ENCODE data around the gene HES6. TPM values are rescaled to one million over a fixed set of nuclear protein-coding genes. Genes with fewer than 3 reads are reported as not detected.

The HES6 gene
- total and polyA plus RNA-seq, 2 of the 8 experiments (the other 6 are each of a cell fraction or from before 2014, with no cell fraction given): 32.6 to 36.3 TPM

GRCh38 chr2:238203094-238203972 lies 36.5 kb downstream of the HES6 start, which contains the start of gene ILKAP:
ILKAP (minus strand) TSS chr2:238203695; CDS start chr2:238203553, 142 bp downstream.
- H3K9ac ChIP-seq (replicated peaks in 1 of 4; ENCODE audit: extremely low read depth in 1 of 4, low read depth in 3 of 4, low read length in 3 of 4): peak within 1 kb of the TSS; percentile 67 to 93 (median 78); a peak in 6 of 7 replicates
- H3K27me3 ChIP-seq (replicated peaks in 1 of 4; ENCODE audit: control insufficient read depth in 3 of 4, extremely low read depth in 1 of 4, insufficient read depth in 3 of 4, low read length in 3 of 4): peaks cover 0 to 6% (median 2%) of the 10 kb centered on the region in 4 experiments; a peak in 2 of 7 replicates
- peak within 1 kb of the TSS; percentile 59; the same call in 1 of the 2 replicates for H3K27ac ChIP-seq (ENCODE audit: low read depth, low read length)
- peak within 1 kb of the TSS; percentile 65 to 94 (median 72) for H3K4me3 ChIP-seq (ENCODE audit: extremely low read depth in 1 of 4, insufficient read depth in 2 of 4, low read depth in 3 of 4, low read length in 4 of 4)
- FAIRE-seq (no peak), DNase-seq (ENCODE audit: low read depth in 1 of 2, low spot score in 2 of 2) (peak; percentile 23 to 88)
- no peak within 1 kb of the TSS for H3K4ac ChIP-seq (replicated peaks; ENCODE audit: insufficient read length, low read depth, low read length)
- H3K9me3 ChIP-seq (ENCODE audit: insufficient read depth in 2 of 2, low read depth in 1 of 2, low read length in 1 of 2): no peaks in the 10 kb centered on the region
- H3K14ac ChIP-seq (ENCODE audit: insufficient read length): no peak within 1 kb of the TSS
- H3K4me1 ChIP-seq (replicated peaks in 1 of 4; ENCODE audit: control insufficient read depth in 3 of 4, insufficient read depth in 4 of 4, low read length in 3 of 4): peaks cover 2 to 7% (median 4%) of the 10 kb centered on the region in 4 experiments; a peak in 5 of 7 replicates
- H3K23ac ChIP-seq (ENCODE audit: insufficient read length): no peak within 1 kb of the TSS
- H2AK5ac ChIP-seq (ENCODE audit: low read depth, low read length): no peak within 1 kb of the TSS
- H3K79me2 ChIP-seq (ENCODE audit: control insufficient read depth in 1 of 2, insufficient read depth in 2 of 2, low read length in 2 of 2): peaks cover 19 to 48% of the 10 kb centered on the region in 2 experiments
- peak within 1 kb of the TSS; percentile 93 for H4K8ac ChIP-seq (ENCODE audit: extremely low read depth, insufficient read depth, low read length)
- peaks cover 7 to 12% of the 10 kb centered on the region in 2 experiments for H4K20me1 ChIP-seq (replicated peaks in 1 of 2; ENCODE audit: control insufficient read depth in 1 of 2, insufficient read depth in 2 of 2, low read length in 2 of 2)
- H2BK5ac ChIP-seq (ENCODE audit: low read depth, low read length): no peak within 1 kb of the TSS; the same call in 1 of the 2 replicates
- ChIA-PET CTCF (ENCODE audit: partially characterized antibody) (interaction anchor here (1.3 to 2.7 kb wide), 3 partner anchors 12 to 74 kb away, joined by 3 to 7 read pairs (median 4); no protein-coding TSS in a partner anchor), POLR2A (ENCODE audit: partially characterized antibody) (interaction anchor here (1.0 to 1.8 kb wide), 6 partner anchors 14 to 85 kb away, joined by 3 to 8 read pairs (median 4); partner anchors contain the start of genes HES6 and PER2)
- peak within 1 kb of the TSS; percentile 95 for H2AFZ ChIP-seq (ENCODE audit: low read length)
- peak within 1 kb of the TSS; percentile 78 for H4K5ac ChIP-seq (ENCODE audit: insufficient read length, low read depth, low read length)
- H4K91ac ChIP-seq (replicated peaks; ENCODE audit: insufficient read length, low read length): peak within 1 kb of the TSS; percentile 22
- H2BK20ac ChIP-seq (ENCODE audit: low read length): no peak within 1 kb of the TSS
- H3K79me1 ChIP-seq (ENCODE audit: low read depth, low read length): peaks cover 4% of the 10 kb centered on the region; the same call in 1 of the 2 replicates
- H3K23me2 ChIP-seq (ENCODE audit: low read depth, low read length): peaks cover 8% of the 10 kb centered on the region; the same call in 1 of the 2 replicates
- H3K56ac ChIP-seq (replicated peaks; ENCODE audit: insufficient read length, low read depth, low read length): peak within 1 kb of the TSS; percentile 5
- H3K4me2 ChIP-seq (ENCODE audit: insufficient read depth in 1 of 2, low read depth in 2 of 2, low read length in 2 of 2): peak within 1 kb of the TSS; percentile 92 to 97
- no peak within 1 kb of the TSS for H2BK120ac ChIP-seq (replicated peaks; ENCODE audit: low read depth, low read length)
- 3% methylated on average over 18 of the region's 126 CpGs; no CpG with 5 or more reads in 1 of the 2 experiments for WGBS, 2 experiments (ENCODE audit: extremely low coverage in 1 of 2, insufficient coverage in 1 of 2, insufficient read length in 1 of 2, insufficient replicate concordance in 2 of 2, low coverage in 1 of 2, low lambda C conversion rate in 2 of 2, missing lambda C conversion rate in 1 of 2)
- peak within 1 kb of the TSS; percentile 81; the same call in 1 of the 2 replicates for H2BK15ac ChIP-seq (ENCODE audit: low read length)
- no peak within 1 kb of the TSS for H2BK12ac ChIP-seq (ENCODE audit: low read depth, low read length)
- H3K18ac ChIP-seq (ENCODE audit: extremely low read depth, low read length): peak within 1 kb of the TSS; percentile 87
- no peaks in the 10 kb centered on the region for H3K36me3 ChIP-seq (ENCODE audit: control insufficient read depth in 2 of 4, insufficient read depth in 4 of 4, low read length in 3 of 4)
- TF ChIP-seq BCL11A (IDR thresholded peaks at IDR 0.05; ENCODE audit: low read depth in 2 of 2, low read length in 2 of 2) (no peak), TAF1 (IDR thresholded peaks at IDR 0.05; ENCODE audit: low read depth, low read length) (peak; percentile 68), POLR2AphosphoS5 (IDR thresholded peaks at IDR 0.05; ENCODE audit: low read depth, low read length) (0 out of 2 replicates have a peak, but pooled peaks have one; percentile 25), GTF2F1 (IDR thresholded peaks at IDR 0.05; ENCODE audit: borderline replicate concordance, low read depth, low read length) (no peak), POLR2A (IDR thresholded peaks at IDR 0.05; ENCODE audit: control extremely low read depth in 1 of 2, low read depth in 2 of 2, low read length in 2 of 2) (peak in 1 of 2 experiments; percentile 45; a peak in 2 of 3 replicates), CBX5 (IDR thresholded peaks at IDR 0.05; ENCODE audit: low read depth, low read length) (no peak), KDM4A (IDR thresholded peaks at IDR 0.05; ENCODE audit: low read depth, low read length, severe bottlenecking) (peak; percentile 91), E2F6 (IDR thresholded peaks at IDR 0.05) (peak; percentile 94), PHF8 (conservative IDR thresholded peaks at IDR 0.05; ENCODE audit: low read depth, low read length) (peak; percentile 60), SIRT6 (IDR thresholded peaks at IDR 0.05; ENCODE audit: low read length) (no peak), YY1 (IDR thresholded peaks at IDR 0.05; ENCODE audit: low read depth, low read length) (peak; percentile 50; the same call in 1 of the 2 replicates)
